ENCODE results near the gene SLC25A26.
A peak's percentile ranks its signal among the peaks of the same experiment; 100 is the strongest.

Gene SLC25A26

GRCh38 chr3:66220602-66221377, at the start of gene SLC25A26:
Gene SLC25A26 (plus strand): TSS chr3:66221001. CDS start chr3:66221095, 94 bp downstream.
- Histone ChIP-seq H3K27ac (ENCODE audit: low read length) (peak within 1 kb of the TSS; percentile 73), H3K36me3 (ENCODE audit: control insufficient read depth, low read depth, low read length) (peaks cover 5% of the 10 kb centered on the region), H3K9ac (ENCODE audit: low read length) (peak within 1 kb of the TSS; percentile 68), H3K9me3 (ENCODE audit: control insufficient read depth, low read depth, low read length) (no peaks in the 10 kb centered on the region), H3K4me1 (ENCODE audit: control insufficient read depth, low read depth, low read length) (no peaks in the 10 kb centered on the region), H3K4me3 (ENCODE audit: low read length) (peak within 1 kb of the TSS; percentile 72), H3K27me3 (ENCODE audit: control insufficient read depth, insufficient read depth, low read length) (peaks cover 5% of the 10 kb centered on the region)

GRCh38 chr3:66172394-66172793, 48.4 kb upstream of the SLC25A26 start:
- Histone ChIP-seq H3K27ac (ENCODE audit: low read length) (no peak overlapping the region), H3K9me3 (ENCODE audit: control insufficient read depth, low read depth, low read length) (no peaks in the 10 kb centered on the region), H3K4me1 (ENCODE audit: control insufficient read depth, low read depth, low read length) (no peaks in the 10 kb centered on the region), H3K36me3 (ENCODE audit: control insufficient read depth, low read depth, low read length) (no peaks in the 10 kb centered on the region), H3K9ac (ENCODE audit: low read length) (no peak overlapping the region), H3K4me3 (ENCODE audit: low read length) (no peak overlapping the region), H3K27me3 (ENCODE audit: control insufficient read depth, insufficient read depth, low read length) (no peaks in the 10 kb centered on the region)

GRCh38 chr3:66177026-66177425, 43.8 kb upstream of the SLC25A26 start:
- Histone ChIP-seq H3K9me3 (ENCODE audit: control insufficient read depth, low read depth, low read length) (no peaks in the 10 kb centered on the region), H3K9ac (ENCODE audit: low read length) (no peak overlapping the region), H3K4me1 (ENCODE audit: control insufficient read depth, low read depth, low read length) (no peaks in the 10 kb centered on the region), H3K27ac (ENCODE audit: low read length) (no peak overlapping the region), H3K4me3 (ENCODE audit: low read length) (no peak overlapping the region), H3K36me3 (ENCODE audit: control insufficient read depth, low read depth, low read length) (no peaks in the 10 kb centered on the region), H3K27me3 (ENCODE audit: control insufficient read depth, insufficient read depth, low read length) (no peaks in the 10 kb centered on the region)

GRCh38 chr3:66178206-66178605, 42.6 kb upstream of the SLC25A26 start:
- Histone ChIP-seq H3K4me1 (ENCODE audit: control insufficient read depth, low read depth, low read length) (no peaks in the 10 kb centered on the region), H3K27ac (ENCODE audit: low read length) (no peak overlapping the region), H3K4me3 (ENCODE audit: low read length) (no peak overlapping the region), H3K36me3 (ENCODE audit: control insufficient read depth, low read depth, low read length) (no peaks in the 10 kb centered on the region), H3K9ac (ENCODE audit: low read length) (no peak overlapping the region), H3K9me3 (ENCODE audit: control insufficient read depth, low read depth, low read length) (no peaks in the 10 kb centered on the region), H3K27me3 (ENCODE audit: control insufficient read depth, insufficient read depth, low read length) (no peaks in the 10 kb centered on the region)

GRCh38 chr3:66179793-66180192, 41.0 kb upstream of the SLC25A26 start:
- no peaks in the 10 kb centered on the region for H3K27me3 ChIP-seq (ENCODE audit: control insufficient read depth, insufficient read depth, low read length)
- no peak overlapping the region for H3K9ac ChIP-seq (ENCODE audit: low read length)
- no peaks in the 10 kb centered on the region for H3K36me3 ChIP-seq (ENCODE audit: control insufficient read depth, low read depth, low read length)
- H3K4me3 ChIP-seq (ENCODE audit: low read length) = no peak overlapping the region
- H3K4me1 ChIP-seq (ENCODE audit: control insufficient read depth, low read depth, low read length) = no peaks in the 10 kb centered on the region
- no peaks in the 10 kb centered on the region for H3K9me3 ChIP-seq (ENCODE audit: control insufficient read depth, low read depth, low read length)
- no peak overlapping the region for H3K27ac ChIP-seq (ENCODE audit: low read length)

GRCh38 chr3:66181764-66182163, 39.0 kb upstream of the SLC25A26 start:
- no peaks in the 10 kb centered on the region for H3K27me3 ChIP-seq (ENCODE audit: control insufficient read depth, insufficient read depth, low read length)
- H3K9ac ChIP-seq (ENCODE audit: low read length) = no peak overlapping the region
- no peaks in the 10 kb centered on the region for H3K4me1 ChIP-seq (ENCODE audit: control insufficient read depth, low read depth, low read length)
- H3K9me3 ChIP-seq (ENCODE audit: control insufficient read depth, low read depth, low read length) = no peaks in the 10 kb centered on the region
- H3K4me3 ChIP-seq (ENCODE audit: low read length) = no peak overlapping the region
- H3K36me3 ChIP-seq (ENCODE audit: control insufficient read depth, low read depth, low read length) = no peaks in the 10 kb centered on the region
- no peak overlapping the region for H3K27ac ChIP-seq (ENCODE audit: low read length)

- H3K9me3 ChIP-seq (ENCODE audit: control insufficient read depth, low read depth, low read length) = no peaks in the 10 kb centered on the region
- no peak overlapping the region for H3K27ac ChIP-seq (ENCODE audit: low read length)
- no peak overlapping the region for H3K9ac ChIP-seq (ENCODE audit: low read length)
- H3K27me3 ChIP-seq (ENCODE audit: control insufficient read depth, insufficient read depth, low read length) = no peaks in the 10 kb centered on the region
- no peak overlapping the region for H3K4me3 ChIP-seq (ENCODE audit: low read length)
- no peaks in the 10 kb centered on the region for H3K4me1 ChIP-seq (ENCODE audit: control insufficient read depth, low read depth, low read length)
- no peaks in the 10 kb centered on the region for H3K36me3 ChIP-seq (ENCODE audit: control insufficient read depth, low read depth, low read length)
Observed at GRCh38 chr3:66182246-66182645, 38.6 kb upstream of the SLC25A26 start.

GRCh38 chr3:66186545-66186944, 34.3 kb upstream of the SLC25A26 start:
- H3K4me3 ChIP-seq (ENCODE audit: low read length) = no peak overlapping the region
- H3K9ac ChIP-seq (ENCODE audit: low read length) = no peak overlapping the region
- H3K4me1 ChIP-seq (ENCODE audit: control insufficient read depth, low read depth, low read length) = no peaks in the 10 kb centered on the region
- H3K36me3 ChIP-seq (ENCODE audit: control insufficient read depth, low read depth, low read length) = no peaks in the 10 kb centered on the region
- H3K27ac ChIP-seq (ENCODE audit: low read length) = no peak overlapping the region
- no peaks in the 10 kb centered on the region for H3K27me3 ChIP-seq (ENCODE audit: control insufficient read depth, insufficient read depth, low read length)
- H3K9me3 ChIP-seq (ENCODE audit: control insufficient read depth, low read depth, low read length) = no peaks in the 10 kb centered on the region

- Histone ChIP-seq H3K36me3 (ENCODE audit: control insufficient read depth, low read depth, low read length) (no peaks in the 10 kb centered on the region), H3K27ac (ENCODE audit: low read length) (no peak overlapping the region), H3K4me3 (ENCODE audit: low read length) (peak overlapping the region; percentile 44), H3K9me3 (ENCODE audit: control insufficient read depth, low read depth, low read length) (no peaks in the 10 kb centered on the region), H3K4me1 (ENCODE audit: control insufficient read depth, low read depth, low read length) (peaks cover 3% of the 10 kb centered on the region), H3K27me3 (ENCODE audit: control insufficient read depth, insufficient read depth, low read length) (no peaks in the 10 kb centered on the region), H3K9ac (ENCODE audit: low read length) (no peak overlapping the region)
Observed at GRCh38 chr3:66195347-66195783, 25.4 kb upstream of the SLC25A26 start.

- Histone ChIP-seq H3K27me3 (ENCODE audit: control insufficient read depth, insufficient read depth, low read length) (no peaks in the 10 kb centered on the region), H3K4me1 (ENCODE audit: control insufficient read depth, low read depth, low read length) (peaks cover 3% of the 10 kb centered on the region), H3K27ac (ENCODE audit: low read length) (no peak overlapping the region), H3K4me3 (ENCODE audit: low read length) (no peak overlapping the region), H3K9ac (ENCODE audit: low read length) (no peak overlapping the region), H3K9me3 (ENCODE audit: control insufficient read depth, low read depth, low read length) (no peaks in the 10 kb centered on the region), H3K36me3 (ENCODE audit: control insufficient read depth, low read depth, low read length) (no peaks in the 10 kb centered on the region)
Observed at GRCh38 chr3:66196633-66197032, 24.2 kb upstream of the SLC25A26 start.

GRCh38 chr3:66198437-66199088, 22.2 kb upstream of the SLC25A26 start:
- H3K9me3 ChIP-seq (ENCODE audit: control insufficient read depth, low read depth, low read length) = no peaks in the 10 kb centered on the region
- H3K36me3 ChIP-seq (ENCODE audit: control insufficient read depth, low read depth, low read length) = no peaks in the 10 kb centered on the region
- no peak overlapping the region for H3K4me3 ChIP-seq (ENCODE audit: low read length)

GRCh38 chr3:66199089-66199473, 21.7 kb upstream of the SLC25A26 start:
- Histone ChIP-seq H3K9me3 (ENCODE audit: control insufficient read depth, low read depth, low read length) (no peaks in the 10 kb centered on the region), H3K36me3 (ENCODE audit: control insufficient read depth, low read depth, low read length) (no peaks in the 10 kb centered on the region), H3K9ac (ENCODE audit: low read length) (no peak overlapping the region), H3K27ac (ENCODE audit: low read length) (no peak overlapping the region), H3K4me3 (ENCODE audit: low read length) (no peak overlapping the region), H3K4me1 (ENCODE audit: control insufficient read depth, low read depth, low read length) (peaks cover 3% of the 10 kb centered on the region), H3K27me3 (ENCODE audit: control insufficient read depth, insufficient read depth, low read length) (no peaks in the 10 kb centered on the region)

More at GRCh38 chr3:66198437-66199088, 22.2 kb upstream of the SLC25A26 start:
- Histone ChIP-seq H3K27ac (ENCODE audit: low read length) (no peak overlapping the region), H3K4me1 (ENCODE audit: control insufficient read depth, low read depth, low read length) (peaks cover 3% of the 10 kb centered on the region), H3K27me3 (ENCODE audit: control insufficient read depth, insufficient read depth, low read length) (no peaks in the 10 kb centered on the region), H3K9ac (ENCODE audit: low read length) (no peak overlapping the region)
